Fibroblast of the aortic adventitia (primary cell): ENCODE data around the gene C1QTNF12. TPM values are rescaled to one million over a fixed set of nuclear protein-coding genes. Genes with fewer than 3 reads are reported as not detected.

Source experiments
- DNase-seq: peaks from one replicate; pipeline ENCODE4 v3.0.0-alpha.2; 2010; ENCODE audit warnings: low read depth
- H3K4me3 ChIP-seq: 2 replicates; pipeline ENCODE4 v1.5.1; 2011; ENCODE audit warnings: low read depth, mild to moderate bottlenecking, control low read depth, low read length, moderate library complexity
- CTCF ChIP-seq: IDR thresholded peaks from 2 replicates; pipeline ENCODE4 v1.5.1; 2011; ENCODE audit warnings: mild to moderate bottlenecking, low read length, control low read depth, inconsistent platforms; ENCODE audit not compliant: insufficient read depth
- total RNA-seq: library from RNA; depleted of rRNA; stranded (reverse); fragments of >200 nt; gene quantifications from 2 replicates; pipeline ENCODE4 v1.2.3, GENCODE V29; 2012; ENCODE audit warnings: low replicate concordance

The C1QTNF12 gene
- total RNA-seq, 1 donor: 1.4 TPM

GRCh38 chr1:1232208-1232795 is 14.2 kb downstream of the C1QTNF12 start, which contains the start of gene B3GALT6:
Gene B3GALT6 (plus strand): TSS chr1:1232237. CDS start chr1:1232279, 42 bp downstream.
- no peak for TF ChIP-seq CTCF
- peak within 1 kb of the TSS; percentile 94 for H3K4me3 ChIP-seq
- DNase-seq: peak; percentile 8

GRCh38 chr1:1231400-1232207 is 14.9 kb downstream of the C1QTNF12 start, which contains the start of gene SDF4:
Gene SDF4 (minus strand): TSS chr1:1232001. CDS start chr1:1228772, 3,229 bp downstream.
- H3K4me3 ChIP-seq: peak within 1 kb of the TSS; percentile 94
- DNase-seq: peak; percentile 95
- TF ChIP-seq CTCF: no peak

- DNase-seq: peak; percentile 76
- TF ChIP-seq CTCF: peak; percentile 50
- peak overlapping the region; percentile 94 for H3K4me3 ChIP-seq
Observed at GRCh38 chr1:1230656-1231399, 15.7 kb downstream of the C1QTNF12 start.

DNA sequence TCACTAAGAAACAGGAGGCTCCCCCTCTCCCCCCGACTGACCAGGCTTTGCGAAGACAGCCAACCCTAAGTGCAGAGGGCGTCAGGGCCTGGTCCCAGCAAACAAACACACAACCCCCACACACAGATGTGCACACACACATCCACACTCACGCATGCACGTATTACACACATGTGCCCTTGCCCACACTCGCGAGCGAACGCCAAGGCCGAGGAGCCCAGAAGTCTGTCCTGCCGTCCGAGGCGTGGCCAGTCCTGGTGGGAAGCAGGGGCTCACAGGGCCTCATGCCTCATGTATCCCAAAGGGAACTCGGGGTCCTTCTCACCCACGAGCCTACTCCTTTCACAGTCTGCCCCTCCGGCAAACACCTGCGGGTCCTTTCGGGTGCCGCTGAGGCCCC is 16.8 kb downstream of the C1QTNF12 start:
- H3K4me3 ChIP-seq: no peak overlapping the region
- DNase-seq: no peak
- no peak for TF ChIP-seq CTCF

- H3K4me3 ChIP-seq: no peak overlapping the region
- DNase-seq: no peak
- TF ChIP-seq CTCF: no peak
Observed at GRCh38 chr1:1228596-1229321, 17.8 kb downstream of the C1QTNF12 start.

DNA sequence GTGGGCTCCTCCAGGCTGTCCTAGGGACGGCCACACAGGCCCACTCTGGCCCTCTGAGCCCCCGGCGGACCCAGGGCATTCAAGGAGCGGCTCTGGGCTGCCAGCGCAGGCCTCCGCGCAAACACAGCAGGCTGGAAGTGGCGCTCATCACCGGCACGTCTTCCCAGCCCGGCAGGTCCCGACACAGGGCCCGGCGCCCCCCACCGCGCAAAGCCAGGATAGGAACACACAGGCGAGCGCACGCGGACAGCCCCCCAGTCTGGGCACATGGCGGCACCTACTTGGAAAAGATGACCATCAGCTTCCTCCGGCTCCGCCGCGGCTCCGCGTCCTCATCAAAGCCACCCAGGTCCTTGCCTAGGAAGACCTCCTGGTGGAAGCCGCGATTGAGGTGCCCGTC is 18.3 kb downstream of the C1QTNF12 start:
- no peak overlapping the region for H3K4me3 ChIP-seq
- DNase-seq: no peak
- TF ChIP-seq CTCF: no peak
